HG02973 (cell line): Measurements from ENCODE around the gene SMYD5.
"Not testable (repeated sequence)": the region's sequence is repeated elsewhere in the genome, so short reads cannot be mapped to it uniquely, and the experiment has no call there.

Experiments
- ATAC-seq: cut with Tn5 transposase; IDR thresholded peaks from one replicate; pipeline ENCODE4 v1.9.1; 2021; ENCODE audit warnings: moderate library complexity; ENCODE audit not compliant: unreplicated experiment

Gene SMYD5

DNA sequence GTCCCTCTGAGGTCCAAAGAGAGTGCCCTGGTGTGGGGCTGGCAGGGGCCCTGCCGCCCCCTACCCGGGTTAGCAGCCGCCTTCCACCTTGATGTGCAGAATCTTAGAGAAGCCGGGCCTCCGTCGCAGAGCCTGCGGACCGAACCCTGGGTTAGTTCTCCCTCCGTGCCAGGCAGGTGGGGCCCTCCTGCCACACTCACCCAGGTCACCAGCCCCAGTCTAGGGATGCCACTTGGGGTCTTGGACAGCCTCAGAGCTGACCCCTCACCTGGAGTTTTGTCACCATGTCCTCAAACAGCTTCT is 44.8 kb downstream of the SMYD5 start:
- ATAC-seq: no peak

DNA sequence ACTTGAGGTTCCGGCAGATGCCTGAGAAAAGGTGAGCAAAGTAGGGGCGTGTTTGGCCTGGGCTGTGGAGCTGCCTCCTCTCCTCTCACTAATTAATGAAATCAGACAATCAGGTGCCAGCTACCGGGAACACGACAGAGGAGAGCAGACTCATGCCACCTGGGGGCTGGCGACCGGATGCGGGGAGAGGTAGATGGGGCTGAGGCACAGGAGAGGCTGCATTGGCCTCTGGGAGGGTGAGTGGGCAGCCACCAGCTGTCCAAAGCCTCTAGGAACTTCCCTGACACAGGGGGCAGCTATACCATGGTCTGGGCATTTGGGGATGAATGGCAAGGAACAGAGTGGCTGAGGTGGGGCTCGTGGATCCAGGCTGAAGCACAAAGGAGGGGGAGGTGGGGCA is 45.2 kb downstream of the SMYD5 start:
- no peak for ATAC-seq

DNA sequence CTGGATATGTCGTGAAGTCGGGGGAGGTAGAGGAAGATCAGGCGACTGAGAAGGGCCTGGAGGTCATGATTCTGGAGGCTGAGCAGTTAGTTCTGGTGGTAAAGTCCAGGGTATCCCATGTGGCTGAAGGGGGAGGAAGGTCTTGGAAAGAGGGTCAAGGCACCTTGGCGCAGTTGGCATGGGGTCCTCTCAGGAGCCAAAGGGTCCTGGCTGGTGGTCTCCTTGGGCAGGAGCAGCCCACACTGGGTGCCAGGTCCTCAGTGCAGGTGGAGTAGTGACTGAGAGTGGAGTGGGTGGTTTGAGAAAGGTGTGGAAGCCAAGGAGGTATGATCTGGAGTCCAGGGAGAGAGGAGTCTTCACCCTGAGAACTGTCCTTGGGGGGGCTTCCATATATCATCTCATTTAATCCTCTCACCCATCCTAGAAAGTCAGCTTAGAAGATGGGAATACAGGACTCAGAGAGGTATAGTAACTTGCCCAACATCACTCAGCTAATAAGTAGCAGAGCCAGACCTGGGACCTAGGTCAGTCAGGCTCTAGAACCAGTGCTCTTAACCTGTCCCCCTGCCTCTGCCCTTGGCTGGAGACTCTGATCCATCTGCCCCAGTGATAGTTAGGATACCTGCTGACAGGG is 45.8 kb downstream of the SMYD5 start:
- no peak for ATAC-seq

DNA sequence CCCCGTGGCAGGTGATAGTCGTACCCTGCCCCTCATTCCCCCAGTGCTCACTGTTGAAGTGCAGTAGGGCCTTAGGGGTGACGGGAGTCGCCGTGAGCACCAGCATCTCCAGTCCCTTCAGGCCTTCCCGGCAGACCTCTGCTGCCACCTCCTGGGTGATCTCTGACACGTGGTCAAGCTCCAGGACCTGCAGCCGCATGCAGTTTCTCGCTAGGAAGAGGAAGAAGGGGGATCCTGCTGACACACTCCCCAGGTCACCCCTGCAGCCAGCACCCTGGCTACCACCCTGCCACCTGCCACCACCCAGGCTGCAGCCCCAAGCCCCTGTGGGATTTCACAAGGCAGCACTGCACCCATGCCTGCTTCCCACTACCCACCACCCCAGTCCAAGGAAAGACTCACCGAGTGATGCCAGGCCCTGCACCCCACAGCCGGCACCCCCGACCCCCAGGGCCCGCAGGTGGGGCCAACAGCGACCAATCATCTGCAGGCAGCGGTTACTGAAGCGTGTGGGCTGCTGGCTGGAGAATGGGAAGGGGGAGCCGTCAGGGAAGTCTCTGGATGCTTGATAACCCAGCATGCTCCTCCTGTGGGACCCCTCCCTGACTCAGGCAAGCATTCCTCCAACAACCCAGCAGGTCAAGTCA is 46.4 kb downstream of the SMYD5 start:
- ATAC-seq: no peak

DNA sequence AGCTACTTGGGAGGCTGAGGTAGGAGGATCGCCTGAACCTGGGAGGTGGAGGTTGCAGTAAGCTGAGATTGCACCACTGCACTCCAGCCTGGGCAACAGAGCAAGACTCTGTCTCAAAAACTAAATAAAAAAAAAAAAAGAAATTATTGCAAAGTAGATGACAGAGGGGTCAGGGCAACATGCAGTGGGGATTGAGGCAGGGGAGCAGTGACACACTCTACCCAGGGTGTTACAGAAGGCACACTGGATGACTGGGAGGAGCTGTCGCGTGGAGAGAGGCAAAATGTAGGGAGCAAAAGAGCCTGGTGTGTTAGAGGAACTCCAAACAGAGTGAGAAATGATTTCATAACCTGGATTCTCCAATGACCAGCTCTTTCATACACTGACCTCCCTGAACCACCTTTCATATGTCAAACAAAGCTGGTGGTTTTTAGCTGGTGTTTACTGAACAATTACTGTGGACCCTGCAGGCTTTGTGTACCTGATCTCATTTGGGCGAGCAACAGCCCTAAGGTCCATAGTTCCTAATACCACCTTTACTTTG is 48.1 kb downstream of the SMYD5 start:
- ATAC-seq: no peak

DNA sequence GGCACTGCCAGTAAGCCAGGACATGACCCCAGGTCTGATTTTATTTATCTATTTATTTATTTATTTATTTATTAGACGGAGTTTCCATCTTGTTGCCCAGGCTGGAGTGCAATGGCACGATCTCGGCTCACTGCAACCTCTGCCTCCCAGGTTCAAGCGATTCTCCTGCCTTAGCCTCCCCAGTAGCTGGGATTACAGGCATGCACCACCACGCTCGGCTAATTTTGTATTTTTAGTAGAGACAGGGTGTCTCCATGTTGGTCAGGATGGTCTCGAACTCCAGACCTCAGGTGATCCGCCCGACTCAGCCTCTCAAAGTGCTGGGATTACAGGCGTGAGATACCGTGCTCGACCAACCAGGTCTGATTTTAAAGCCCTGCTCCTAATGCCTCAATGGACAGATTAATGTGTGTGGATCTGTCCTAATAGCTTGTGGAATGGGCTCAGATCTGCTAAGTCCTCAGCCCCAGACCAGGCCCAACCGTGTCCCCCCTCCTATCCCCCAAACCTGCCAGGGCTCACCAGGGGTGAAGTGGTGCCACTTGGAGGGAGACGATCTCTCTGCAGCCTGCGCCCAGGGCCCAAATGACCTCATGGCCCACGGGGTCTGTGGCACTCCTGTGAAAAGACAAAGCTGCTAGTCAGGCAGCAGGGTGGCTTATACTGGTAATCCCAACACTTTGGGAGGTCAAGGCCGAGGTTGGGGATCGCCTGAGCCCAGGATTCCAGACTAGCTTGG is 48.8 kb downstream of the SMYD5 start:
- ATAC-seq: not testable (repeated sequence)

DNA sequence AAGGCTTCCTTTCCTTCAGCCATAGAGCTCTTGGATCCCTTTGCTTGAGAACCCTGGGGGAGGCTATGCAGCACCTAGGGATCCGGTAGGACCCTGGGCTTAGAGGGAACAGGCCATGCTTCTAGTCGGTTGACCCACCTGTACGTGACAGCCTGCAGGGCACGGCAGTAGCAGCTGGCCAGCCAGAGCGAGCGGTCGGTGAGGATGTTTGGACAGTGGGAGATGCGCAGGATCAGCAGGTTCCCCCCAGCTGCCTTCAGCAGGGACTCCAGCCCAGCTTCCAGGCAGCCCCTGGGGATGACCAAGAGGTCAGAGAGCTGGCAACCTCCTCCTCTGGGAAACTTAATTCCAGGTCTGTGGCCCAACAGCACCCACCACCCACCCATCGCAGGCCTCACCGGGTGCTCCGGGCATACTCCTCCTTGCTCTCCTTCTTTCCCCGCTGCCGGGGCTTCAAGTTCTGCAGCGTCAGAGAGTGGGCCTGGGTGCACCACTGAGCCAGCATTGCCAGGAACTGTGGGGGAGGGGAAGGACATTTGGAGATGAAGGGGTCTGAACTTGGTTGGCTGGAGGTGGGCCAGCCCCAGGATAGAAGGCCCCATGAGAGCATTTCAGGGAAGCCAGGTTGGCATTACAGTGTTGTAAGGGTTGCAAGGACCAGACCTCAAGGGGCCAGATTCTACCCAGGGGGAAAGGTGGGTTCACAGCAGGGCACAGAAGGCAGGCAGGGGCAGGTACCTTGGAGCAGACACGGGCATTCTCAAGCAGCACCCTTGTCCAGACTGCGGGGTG is 49.7 kb downstream of the SMYD5 start:
- no peak for ATAC-seq

DNA sequence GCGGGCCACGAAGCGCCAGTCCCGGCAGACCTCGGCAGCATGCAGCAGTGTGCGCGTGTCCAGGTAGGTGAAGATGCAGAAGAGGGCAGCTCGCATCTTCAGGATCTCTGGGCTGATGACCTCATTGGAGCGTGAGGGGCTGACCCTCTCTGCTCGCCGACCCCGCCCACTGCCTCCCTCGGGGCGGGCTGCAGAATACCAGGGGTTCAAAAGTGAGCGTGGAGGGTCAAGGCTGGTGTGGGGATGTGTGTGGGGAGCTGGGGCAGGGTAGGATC is 50.2 kb downstream of the SMYD5 start:
- no peak for ATAC-seq

DNA sequence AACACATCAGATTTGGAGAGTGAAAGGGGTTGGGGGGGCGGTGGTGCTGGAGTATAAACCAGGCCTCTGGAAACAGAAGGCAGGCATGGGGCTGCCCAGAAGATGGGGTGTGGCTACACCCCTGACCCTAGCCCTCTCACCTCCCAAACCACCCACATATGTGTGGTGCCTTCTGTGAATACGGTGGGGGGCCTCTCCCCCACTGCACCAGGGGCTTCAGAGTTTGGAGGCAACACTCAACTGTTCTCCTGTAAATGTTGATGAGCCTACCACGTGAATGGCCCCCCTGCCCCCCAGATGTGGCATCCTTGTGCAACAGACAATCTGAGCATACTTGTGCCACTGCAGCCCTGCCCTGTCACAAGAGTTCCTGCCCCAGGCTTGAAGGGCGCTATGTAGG is 50.7 kb downstream of the SMYD5 start:
- no peak for ATAC-seq

DNA sequence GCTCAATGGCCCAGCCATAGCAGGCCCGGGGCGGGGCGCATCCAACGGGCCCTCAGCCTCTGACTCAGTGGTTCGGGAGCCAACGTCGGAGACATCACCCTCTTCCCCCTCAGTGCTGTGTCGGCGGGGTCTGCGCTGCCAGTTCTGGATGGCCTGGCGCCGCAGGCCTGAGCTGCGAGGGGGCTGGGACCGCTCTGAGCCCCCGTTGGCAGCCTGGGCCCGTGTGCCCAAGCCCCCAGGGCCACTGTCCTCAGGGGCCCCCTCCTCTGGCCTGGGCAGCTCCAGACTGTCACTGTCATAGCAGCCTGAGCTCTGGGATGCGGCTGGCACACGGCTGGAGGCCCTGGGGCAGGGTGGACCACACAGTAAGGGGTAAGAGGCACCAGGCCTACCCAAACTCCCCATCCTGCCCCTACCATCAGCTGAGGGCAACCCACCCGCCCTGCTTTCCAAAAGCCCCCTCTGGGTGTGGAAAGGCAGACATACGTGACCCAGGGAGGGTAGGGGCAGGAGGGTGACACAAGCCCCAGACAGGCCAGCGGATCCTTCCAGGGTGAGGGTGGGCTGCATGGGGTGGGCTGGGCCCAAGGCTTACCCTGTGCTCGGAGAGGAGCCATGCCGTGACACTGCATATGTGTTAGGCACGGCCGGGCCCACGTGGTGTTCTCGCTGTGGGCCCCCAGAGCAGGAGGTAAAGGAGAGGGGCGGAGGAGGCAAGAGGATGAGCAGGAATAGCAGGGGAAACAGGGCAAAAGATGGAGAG is 51.4 kb downstream of the SMYD5 start:
- no peak for ATAC-seq

DNA sequence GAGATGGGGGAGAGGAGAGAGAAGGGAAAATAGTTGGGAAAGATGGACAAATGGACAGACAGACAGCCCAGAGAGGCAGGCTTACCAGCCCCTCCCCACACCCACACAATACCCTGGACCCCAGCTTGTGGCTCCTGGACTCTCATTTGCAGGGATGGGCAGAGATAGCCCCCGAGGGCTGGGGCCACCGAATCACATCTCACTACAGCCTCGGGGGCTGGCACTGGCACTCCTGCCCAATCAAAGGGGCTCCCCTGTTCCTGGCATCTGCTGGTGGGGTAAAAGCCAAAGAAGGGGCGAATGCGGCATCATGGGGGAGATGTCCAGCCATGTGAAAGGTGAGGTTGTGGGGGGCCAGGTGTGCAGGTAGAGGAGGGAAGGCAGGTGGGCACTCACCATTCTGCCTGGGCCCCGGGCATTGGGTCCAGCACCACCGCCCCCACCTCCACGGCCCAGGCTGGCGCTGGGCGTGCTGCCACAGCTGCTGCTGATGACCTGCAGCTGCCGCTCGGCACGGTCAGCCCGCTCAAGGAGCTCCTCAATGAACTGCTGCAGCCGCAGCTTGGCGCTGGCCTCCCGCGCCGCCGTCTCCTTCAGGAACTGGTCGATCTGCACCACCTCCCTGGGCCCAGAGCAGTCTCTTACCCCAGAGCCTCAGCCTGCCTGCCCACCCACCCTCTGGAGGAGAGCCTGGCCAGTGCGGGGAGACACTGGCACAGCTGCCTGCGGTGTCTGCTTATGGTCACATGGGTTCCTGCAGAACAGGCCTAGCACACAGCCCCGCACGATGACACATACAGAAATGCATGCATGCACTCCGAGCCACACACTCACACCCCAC is 52.2 kb downstream of the SMYD5 start:
- no peak for ATAC-seq

DNA sequence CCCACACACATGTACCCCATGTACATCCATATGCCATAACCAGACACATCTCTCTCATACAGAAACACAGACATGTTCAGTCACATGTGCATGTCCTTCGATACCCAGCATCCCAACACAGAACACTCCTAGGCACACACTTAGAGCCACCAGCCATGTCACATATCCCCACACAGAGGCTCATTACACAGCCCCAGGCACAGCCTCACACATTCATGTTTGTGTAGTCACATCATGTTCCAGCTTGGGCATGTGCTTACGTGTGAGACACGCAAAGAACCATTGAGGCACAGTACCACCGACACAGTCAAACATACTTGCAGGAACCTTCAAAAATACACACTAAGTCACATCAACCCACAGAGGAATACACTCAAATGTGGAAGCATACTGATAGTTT is 53.0 kb downstream of the SMYD5 start:
- ATAC-seq: no peak

DNA sequence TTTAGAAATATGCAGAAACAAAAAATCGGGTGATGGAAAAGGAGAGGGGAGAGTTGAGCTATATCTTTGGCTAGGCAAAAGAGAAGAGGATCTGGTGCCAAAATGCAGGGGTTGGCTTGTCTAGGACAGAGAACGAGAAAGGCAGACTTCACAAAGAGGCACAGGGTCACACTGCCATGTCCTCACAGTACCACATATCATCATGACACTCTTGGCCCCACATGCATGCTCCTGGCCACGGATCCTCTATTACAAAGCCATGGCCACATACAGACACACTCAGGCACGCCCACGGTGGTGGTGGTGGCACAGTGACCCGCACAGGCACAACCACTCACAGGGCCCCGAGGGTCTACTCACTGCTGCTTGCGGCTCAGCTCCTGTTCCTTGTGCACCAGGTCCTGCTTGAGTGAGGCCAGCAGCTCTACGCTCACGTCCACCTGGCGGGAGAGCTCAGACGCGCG is 54.4 kb downstream of the SMYD5 start:
- ATAC-seq: no peak

DNA sequence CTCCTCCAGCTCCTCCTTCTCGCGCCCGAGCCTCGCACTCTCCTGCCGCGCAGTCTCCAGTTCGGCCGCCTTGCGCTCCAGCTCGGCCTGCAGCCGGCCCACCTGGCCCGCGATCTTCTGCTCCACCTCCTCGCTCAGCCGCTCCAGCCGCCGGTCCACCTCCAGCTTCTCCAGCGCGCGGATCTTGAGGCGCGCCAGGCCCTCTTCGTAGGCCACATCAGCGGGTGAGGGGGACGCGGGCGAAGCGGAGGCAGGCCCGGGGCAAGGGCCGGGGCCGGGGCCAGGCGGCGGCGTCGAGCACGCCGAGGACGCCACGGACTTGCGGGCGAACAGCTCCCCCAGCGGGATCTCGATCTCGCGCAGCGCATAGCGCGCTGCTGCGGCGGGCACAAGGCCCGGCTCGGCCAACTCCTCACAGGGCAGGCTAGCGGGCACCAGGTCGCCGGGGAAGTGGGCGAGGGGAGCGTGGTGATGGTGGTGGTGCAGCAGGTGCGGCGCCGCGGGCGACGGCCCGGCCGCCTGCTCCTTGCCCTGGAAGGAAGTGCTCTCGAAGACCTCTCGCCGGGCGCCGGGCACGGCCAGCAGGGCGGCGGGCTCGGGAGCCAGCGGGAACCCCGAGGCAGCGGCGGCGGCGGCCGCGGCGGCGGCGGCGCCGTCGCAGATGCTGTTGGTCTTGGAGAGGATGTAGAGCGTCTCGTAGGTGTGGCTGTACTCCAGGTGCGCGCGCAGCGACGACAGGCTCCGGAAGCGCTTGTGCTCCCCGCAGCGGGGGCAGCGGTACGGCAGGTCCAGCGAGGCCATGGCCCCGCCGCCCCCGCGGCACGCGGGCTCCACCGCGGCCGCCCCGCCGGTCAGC is 55.0 kb downstream of the SMYD5 start:
- peak; percentile 70 for ATAC-seq

DNA sequence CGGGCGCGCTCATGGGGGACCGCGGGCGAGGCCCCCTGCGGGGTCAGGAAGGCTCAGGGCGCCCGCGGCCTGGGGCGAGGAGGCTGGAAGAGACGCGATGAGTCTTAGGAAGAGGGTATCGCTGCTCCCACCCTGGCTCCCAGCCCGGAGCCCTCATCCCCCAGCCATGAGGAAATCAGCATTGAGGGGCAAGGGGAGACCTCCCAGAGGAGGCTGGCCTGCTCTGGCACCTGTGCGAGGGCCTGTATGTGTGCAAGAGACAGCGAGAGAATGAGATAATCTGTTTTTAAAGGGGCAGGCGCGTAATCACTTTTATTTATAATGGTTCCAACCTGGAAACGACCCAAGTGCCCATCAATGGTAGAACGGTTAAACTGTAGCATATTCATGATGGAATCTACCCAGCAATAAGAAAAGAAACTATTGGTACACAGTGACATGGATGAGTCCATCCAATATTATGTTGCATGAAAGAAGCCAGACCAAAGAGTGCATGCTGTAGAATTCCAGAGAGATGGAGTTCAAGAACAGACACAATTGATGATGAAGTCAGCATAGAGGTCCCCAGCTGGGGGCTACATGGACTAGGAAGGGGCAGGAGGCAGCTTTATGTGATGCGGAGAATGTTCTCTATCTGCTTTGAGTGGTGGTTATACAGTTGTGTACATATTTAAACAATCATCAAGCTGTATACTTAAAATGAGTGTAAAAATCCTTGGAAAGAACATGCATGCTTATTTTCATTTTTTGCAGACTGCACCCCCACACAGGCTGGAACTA is 55.8 kb downstream of the SMYD5 start:
- ATAC-seq: no peak

DNA sequence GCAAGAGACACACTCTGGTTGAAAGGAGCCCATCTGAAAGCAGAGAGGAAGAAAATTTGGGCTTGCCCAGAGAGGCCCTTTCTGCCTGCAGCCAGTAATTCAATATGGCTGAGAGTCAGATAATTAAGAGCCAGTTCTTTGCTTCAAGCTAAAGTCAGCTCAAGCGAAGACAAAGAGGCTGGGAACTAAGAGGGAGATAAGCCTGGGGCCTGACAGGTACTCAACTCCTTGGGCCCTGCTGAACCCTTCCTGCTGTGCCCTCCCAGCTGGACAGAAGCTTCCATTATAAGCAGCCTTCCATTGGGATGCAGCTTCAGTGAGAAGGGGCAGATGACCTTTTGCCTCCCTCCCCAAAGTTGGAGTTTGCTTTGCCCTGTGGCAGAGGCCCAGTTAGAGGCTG is 58.2 kb downstream of the SMYD5 start:
- no peak for ATAC-seq
